Transverse colon (tissue), 4 donors: ENCODE measurements around the gene UACA. TPM values are rescaled to one million over a fixed set of nuclear protein-coding genes. Genes with fewer than 3 reads are reported as not detected.
A peak's percentile ranks its signal among the peaks of the same experiment; 100 is the strongest.
"Not testable (repeated sequence)": the region's sequence is repeated elsewhere in the genome, so short reads cannot be mapped to it uniquely, and the experiment has no call there.

Experiments
- DNase-seq: peaks from one replicate; pipeline ENCODE4 v3.0.0-alpha.2; 2019
- H3K27ac ChIP-seq, 4 donors: fragments of 200-600 bp; sonication (generic); 2 replicates each; pipeline ENCODE4 v1.5.1; 2016 to 2018; ENCODE audit warnings: inconsistent platforms in 4 of 4
- H3K27me3 ChIP-seq: fragments of 200-600 bp; sonication (generic); 2 replicates; pipeline ENCODE4 v1.5.1; 2017; ENCODE audit warnings: inconsistent platforms
- H3K36me3 ChIP-seq, 4 donors: fragments of 200-600 bp; sonication (generic); 2 replicates each; pipeline ENCODE4 v1.5.1; 2017 to 2019; ENCODE audit warnings: inconsistent platforms in 4 of 4
- H3K4me1 ChIP-seq, 4 donors: fragments of 200-600 bp; sonication (generic); 2 replicates each; pipeline ENCODE4 v1.5.1; 2017 to 2020; ENCODE audit warnings: inconsistent platforms in 4 of 4
- H3K4me3 ChIP-seq, 4 donors: fragments of 200-600 bp; sonication (generic); 1 replicate in 1 of 4; 2 replicates in 3 of 4; pipeline versions ENCODE4 v1.5.1 to v1.6.1; 2017 to 2019; ENCODE audit warnings: inconsistent platforms in 4 of 4
- H3K9me3 ChIP-seq, 2 donors: fragments of 200-600 bp; sonication (generic); 2 replicates each; pipeline ENCODE4 v1.5.1; 2017 to 2019; ENCODE audit warnings: inconsistent platforms in 2 of 2
- CTCF ChIP-seq, 5 experiments: fragments of 200-600 bp in 3 of 5; fragments of 450-650 bp in 2 of 5; sonication (generic) in 3 of 5; IDR thresholded peaks; 1 replicate in 2 of 5; 2 replicates in 3 of 5; pipeline ENCODE4 v1.5.1; 2016 to 2017; ENCODE audit warnings: antibody characterized with exemption in 5 of 5, inconsistent platforms in 3 of 5, mild to moderate bottlenecking in 2 of 5, moderate library complexity in 1 of 5
- EP300 ChIP-seq: sonication (generic); formaldehyde crosslinking; IDR thresholded peaks from one replicate; pipeline ENCODE4 v1.6.1; 2017; ENCODE audit warnings: antibody characterized with exemption, low read depth
- POLR2A ChIP-seq: fragments of 450-650 bp; IDR thresholded peaks from one replicate; pipeline ENCODE4 v1.6.1; 2016; ENCODE audit warnings: antibody characterized with exemption, mild to moderate bottlenecking, moderate library complexity
- POLR2AphosphoS5 ChIP-seq, 3 donors: sonication (generic); formaldehyde crosslinking; IDR thresholded peaks; one replicate each; pipeline ENCODE4 v1.6.1; 2016; ENCODE audit warnings: antibody characterized with exemption in 3 of 3
- WGBS, 2 donors: methylation state at CpG; one replicate each; pipeline ENCODE4 v1.1.5; 2018; ENCODE audit warnings: low coverage in 1 of 2; 5-methylcytosine and 5-hydroxymethylcytosine counted together
- in situ Hi-C, 4 donors: fragments of 200-750 bp; cut with MboI; loops; one replicate each; pipeline versions ENCODE4 v1.15.0 to v1.15.1; 2017; ENCODE audit warnings: low sequenced_read_pairs in 3 of 4, low pct_ligation_motif_present in 1 of 4, low pct_unique_long_range_greater_than_20kb in 1 of 4
- intact Hi-C: fragments of 100-400 bp; cut with DNase I; formaldehyde crosslinking; loops from one replicate; pipeline ENCODE4 v1.15.1; 2023; ENCODE audit warnings: low total_unique reads
- total RNA-seq, 4 donors: library from RNA; depleted of rRNA; stranded (reverse); fragments of >200 nt; gene quantifications; one replicate each; pipeline ENCODE4 v1.1.0, GENCODE V29; 2016

UACA gene
- total RNA-seq, 4 donors from 2014 or later = 19.5 to 90.5 (median 40.8) TPM

- H3K4me3 ChIP-seq = no peak overlapping the region
- TF ChIP-seq POLR2A = no peak
- TF ChIP-seq POLR2AphosphoS5 (IDR thresholded peaks at IDR 0.05) = no peak
- no peak for TF ChIP-seq CTCF (IDR thresholded peaks at IDR 0.05)
- TF ChIP-seq EP300 = no peak
- no peaks in the 10 kb centered on the region for H3K36me3 ChIP-seq
- 68% methylated on average over 5 to 7 of the region's 9 CpGs for WGBS, 2 donors
- H3K9me3 ChIP-seq = no peaks in the 10 kb centered on the region
- no peak overlapping the region for H3K27ac ChIP-seq
- peak; percentile 41 for DNase-seq
- H3K4me1 ChIP-seq = peaks cover 0 to 5% (median 0%) of the 10 kb centered on the region in 4 donors
- in situ Hi-C loops (no loop called here), intact Hi-C loops (no loop called here)
- H3K27me3 ChIP-seq = peaks cover 4% of the 10 kb centered on the region
Observed at GRCh38 chr15:70806992-70807712, 43.8 kb upstream of the UACA start.

GRCh38 chr15:70804388-70804787 is 41.0 kb upstream of the UACA start:
- 95 to 100% methylated on average over 3 to 9 of the region's 9 CpGs for WGBS, 2 donors
- H3K36me3 ChIP-seq, H3K4me3 ChIP-seq, H3K27me3 ChIP-seq, H3K27ac ChIP-seq, H3K4me1 ChIP-seq, intact Hi-C loops, H3K9me3 ChIP-seq, DNase-seq, in situ Hi-C loops: not testable (repeated sequence)

- Histone ChIP-seq H3K4me1 (no peaks in the 10 kb centered on the region), H3K4me3 (no peak overlapping the region), H3K27ac (no peak overlapping the region), H3K27me3 (no peaks in the 10 kb centered on the region), H3K36me3 (no peaks in the 10 kb centered on the region), H3K9me3 (no peaks in the 10 kb centered on the region)
- DNase-seq = no peak
- WGBS, 2 donors = 71 to 93% methylated on average over 2 to 4 of the region's 4 CpGs
- intact Hi-C loops (no loop called here), in situ Hi-C loops (no loop called here)
- TF ChIP-seq EP300 (no peak), POLR2AphosphoS5 (IDR thresholded peaks at IDR 0.05) (no peak), POLR2A (no peak), CTCF (IDR thresholded peaks at IDR 0.05) (no peak)
Observed at GRCh38 chr15:70802629-70803028, 39.3 kb upstream of the UACA start.

GRCh38 chr15:70801109-70801508 is 37.8 kb upstream of the UACA start:
- no peak overlapping the region for H3K27ac ChIP-seq
- intact Hi-C loops = no loop called here
- in situ Hi-C loops = no loop called here

More at GRCh38 chr15:70801109-70801508, 37.8 kb upstream of the UACA start:
- TF ChIP-seq EP300 = no peak
- no peak for TF ChIP-seq CTCF (IDR thresholded peaks at IDR 0.05)
- TF ChIP-seq POLR2A = no peak
- no peak for TF ChIP-seq POLR2AphosphoS5 (IDR thresholded peaks at IDR 0.05)
- WGBS, 2 donors = 95 to 100% methylated on average over 1 to 5 of the region's 5 CpGs
- Histone ChIP-seq H3K9me3 (no peaks in the 10 kb centered on the region), H3K27me3 (no peaks in the 10 kb centered on the region), H3K4me3 (no peak overlapping the region), H3K36me3 (no peaks in the 10 kb centered on the region), H3K4me1 (no peaks in the 10 kb centered on the region)
- no peak for DNase-seq
